ENCODE measurements around the gene XAB2. TPM values are rescaled to one million over a fixed set of nuclear protein-coding genes. Genes with fewer than 3 reads are reported as not detected.

XAB2 gene
- total RNA-seq, 1 experiment from 2014 or later, result 48.0 TPM

DNA sequence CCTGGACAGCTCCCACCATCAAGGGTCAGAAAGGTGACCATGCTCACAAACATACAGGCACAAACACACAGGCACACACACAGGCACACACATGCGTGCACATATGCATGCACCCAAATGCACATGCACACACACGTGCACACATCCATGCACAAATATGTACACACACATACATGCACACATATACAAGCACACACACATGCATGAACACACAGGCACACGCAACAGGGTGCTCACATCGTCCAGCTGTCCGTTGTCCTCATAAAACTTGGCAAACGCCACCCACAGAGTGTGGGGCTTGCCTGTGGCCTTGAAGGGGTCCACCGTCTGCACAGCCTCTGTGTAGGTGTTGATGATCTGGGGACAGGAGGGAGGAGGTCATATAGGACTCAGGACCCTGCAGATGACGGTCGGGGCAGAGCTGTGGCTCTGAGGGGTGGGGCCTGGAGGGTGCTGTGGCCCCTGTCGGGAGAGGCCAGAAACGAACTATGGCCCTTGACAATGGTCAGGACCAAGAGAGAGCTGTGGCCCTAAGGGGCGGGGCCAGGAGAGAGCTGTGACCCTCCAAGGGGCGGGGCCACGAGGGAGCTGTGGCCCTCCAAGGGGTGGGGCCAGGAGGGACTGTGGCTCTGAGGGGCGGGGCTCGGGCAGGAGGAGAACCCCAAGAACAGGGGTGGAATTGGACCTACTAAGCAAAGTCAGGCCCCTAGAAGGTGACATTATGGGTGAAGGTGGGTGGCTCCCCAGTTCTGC, 6.2 kb downstream of the XAB2 start:
- no peak overlapping the region for H3K27ac Mint-ChIP-seq
- H2BK12ac ChIP-seq (ENCODE audit: insufficient read length, low read depth, low read length), result no peak overlapping the region
- no peak overlapping the region for H3K18ac ChIP-seq (ENCODE audit: insufficient read length, low read depth, low read length)
- no peak overlapping the region for H2BK20ac ChIP-seq (ENCODE audit: low read depth, low read length, poor library complexity, severe bottlenecking)
- no peak overlapping the region for H2BK5ac ChIP-seq (ENCODE audit: insufficient read length, low read length)
- no peak overlapping the region for H3K56ac ChIP-seq (ENCODE audit: insufficient read length, low read depth, low read length)
- no peak overlapping the region for H3K4me2 ChIP-seq (ENCODE audit: insufficient read depth, insufficient read length, low read length)
- H3K27ac ChIP-seq (ENCODE audit: insufficient read length, low read depth, low read length), result no peak overlapping the region
- no peaks in the 10 kb centered on the region for H3K4me1 ChIP-seq (ENCODE audit: insufficient read depth, low read length)
- no peak overlapping the region for H3K9ac ChIP-seq (ENCODE audit: extremely low read depth, insufficient read length, low read length)
- H4K5ac ChIP-seq (ENCODE audit: insufficient read length, low read depth, low read length), result no peak overlapping the region
- TF ChIP-seq, protein P1, sequence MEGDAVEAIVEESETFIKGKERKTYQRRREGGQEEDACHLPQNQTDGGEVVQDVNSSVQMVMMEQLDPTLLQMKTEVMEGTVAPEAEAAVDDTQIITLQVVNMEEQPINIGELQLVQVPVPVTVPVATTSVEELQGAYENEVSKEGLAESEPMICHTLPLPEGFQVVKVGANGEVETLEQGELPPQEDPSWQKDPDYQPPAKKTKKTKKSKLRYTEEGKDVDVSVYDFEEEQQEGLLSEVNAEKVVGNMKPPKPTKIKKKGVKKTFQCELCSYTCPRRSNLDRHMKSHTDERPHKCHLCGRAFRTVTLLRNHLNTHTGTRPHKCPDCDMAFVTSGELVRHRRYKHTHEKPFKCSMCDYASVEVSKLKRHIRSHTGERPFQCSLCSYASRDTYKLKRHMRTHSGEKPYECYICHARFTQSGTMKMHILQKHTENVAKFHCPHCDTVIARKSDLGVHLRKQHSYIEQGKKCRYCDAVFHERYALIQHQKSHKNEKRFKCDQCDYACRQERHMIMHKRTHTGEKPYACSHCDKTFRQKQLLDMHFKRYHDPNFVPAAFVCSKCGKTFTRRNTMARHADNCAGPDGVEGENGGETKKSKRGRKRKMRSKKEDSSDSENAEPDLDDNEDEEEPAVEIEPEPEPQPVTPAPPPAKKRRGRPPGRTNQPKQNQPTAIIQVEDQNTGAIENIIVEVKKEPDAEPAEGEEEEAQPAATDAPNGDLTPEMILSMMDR (conservative IDR thresholded peaks at IDR 0.05), result no peak
- H3K4ac ChIP-seq (ENCODE audit: low read depth, low read length), result no peak overlapping the region
- no peaks in the 10 kb centered on the region for H4K20me1 ChIP-seq (ENCODE audit: control insufficient read depth, insufficient read depth, insufficient read length)
- no peaks in the 10 kb centered on the region for H3K9me3 Mint-ChIP-seq
- no peak overlapping the region for H2AK5ac ChIP-seq (ENCODE audit: insufficient read length, low read length)
- no peak for DNase-seq
- peaks cover 9% of the 10 kb centered on the region for H3K79me1 ChIP-seq (ENCODE audit: insufficient read depth, low read depth, low read length, poor library complexity, severe bottlenecking)
- H3T11ph ChIP-seq (ENCODE audit: low read length), result no peak overlapping the region
- no peak overlapping the region for H2BK120ac ChIP-seq (ENCODE audit: low read depth, low read length, poor library complexity, severe bottlenecking)
- H3K36me3 Mint-ChIP-seq (ENCODE audit: insufficient read depth in 1 of 3, low read depth in 3 of 3), result peaks cover 30 to 56% (median 42%) of the 10 kb centered on the region in 3 experiments; a peak in 6 of 7 replicates
- no peaks in the 10 kb centered on the region for H3K27me3 Mint-ChIP-seq (ENCODE audit: low read depth)
- H2BK15ac ChIP-seq (ENCODE audit: low read depth, low read length), result no peak overlapping the region
- peaks cover 2% of the 10 kb centered on the region; the same call in 1 of the 2 replicates for H3K27me3 ChIP-seq (ENCODE audit: insufficient read depth, low read length)
- H4K91ac ChIP-seq (ENCODE audit: insufficient read length, low read depth, low read length), result no peak overlapping the region
- H3K4me3 Mint-ChIP-seq, result no peak overlapping the region; a peak in 1 of 5 replicates
- H3K23ac ChIP-seq (ENCODE audit: insufficient read length, low read depth, low read length), result no peak overlapping the region
- no peak overlapping the region for H3K14ac ChIP-seq (ENCODE audit: insufficient read depth, low read length)
- H2AFZ ChIP-seq (ENCODE audit: low read length), result no peak overlapping the region
- H3K23me2 ChIP-seq (ENCODE audit: insufficient read length, low read depth, low read length, poor library complexity, severe bottlenecking), result no peaks in the 10 kb centered on the region
- WGBS (ENCODE audit: extremely low coverage, insufficient read length, low lambda C conversion rate), result no CpG with 5 or more reads among the region's 16 CpGs
- peaks cover under 1% of the 10 kb centered on the region in 2 experiments; a peak in 2 of 4 replicates for H3K4me1 Mint-ChIP-seq
- no peaks in the 10 kb centered on the region for H3K9me3 ChIP-seq (ENCODE audit: control insufficient read depth, low read depth, low read length)
- H3K79me2 ChIP-seq (ENCODE audit: insufficient read depth, low read length), result peaks cover 9% of the 10 kb centered on the region; the same call in 1 of the 2 replicates
- H4K8ac ChIP-seq (replicated peaks; ENCODE audit: insufficient read length, low read depth, low read length), result no peak overlapping the region

Measured in H9 (cell line).